Measurements from ENCODE around the gene APC.

GRCh38 chr5:112735702-112736101, 2.0 kb upstream of the APC start:
- TF ChIP-seq, protein P1, sequence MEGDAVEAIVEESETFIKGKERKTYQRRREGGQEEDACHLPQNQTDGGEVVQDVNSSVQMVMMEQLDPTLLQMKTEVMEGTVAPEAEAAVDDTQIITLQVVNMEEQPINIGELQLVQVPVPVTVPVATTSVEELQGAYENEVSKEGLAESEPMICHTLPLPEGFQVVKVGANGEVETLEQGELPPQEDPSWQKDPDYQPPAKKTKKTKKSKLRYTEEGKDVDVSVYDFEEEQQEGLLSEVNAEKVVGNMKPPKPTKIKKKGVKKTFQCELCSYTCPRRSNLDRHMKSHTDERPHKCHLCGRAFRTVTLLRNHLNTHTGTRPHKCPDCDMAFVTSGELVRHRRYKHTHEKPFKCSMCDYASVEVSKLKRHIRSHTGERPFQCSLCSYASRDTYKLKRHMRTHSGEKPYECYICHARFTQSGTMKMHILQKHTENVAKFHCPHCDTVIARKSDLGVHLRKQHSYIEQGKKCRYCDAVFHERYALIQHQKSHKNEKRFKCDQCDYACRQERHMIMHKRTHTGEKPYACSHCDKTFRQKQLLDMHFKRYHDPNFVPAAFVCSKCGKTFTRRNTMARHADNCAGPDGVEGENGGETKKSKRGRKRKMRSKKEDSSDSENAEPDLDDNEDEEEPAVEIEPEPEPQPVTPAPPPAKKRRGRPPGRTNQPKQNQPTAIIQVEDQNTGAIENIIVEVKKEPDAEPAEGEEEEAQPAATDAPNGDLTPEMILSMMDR (IDR thresholded peaks at IDR 0.05) = no peak
- no peak for TF ChIP-seq POLR2A (IDR thresholded peaks at IDR 0.05)
- TF ChIP-seq POLR2AphosphoS5 (IDR thresholded peaks at IDR 0.05) = no peak
- no peak for TF ChIP-seq EP300 (IDR thresholded peaks at IDR 0.05)

Measured in stomach (tissue), 4 donors.